CD4-positive, alpha-beta T cell treated with Interleukin-6 for 4 hours (primary cell): Measurements from ENCODE around the gene CARM1.
"Not testable (repeated sequence)": the region's sequence is repeated elsewhere in the genome, so short reads cannot be mapped to it uniquely, and the experiment has no call there.

Experiments
- DNase-seq: peaks from one replicate; pipeline ENCODE4 v3.0.0-alpha.2; 2020; ENCODE audit warnings: mixed read lengths

Gene CARM1

DNA sequence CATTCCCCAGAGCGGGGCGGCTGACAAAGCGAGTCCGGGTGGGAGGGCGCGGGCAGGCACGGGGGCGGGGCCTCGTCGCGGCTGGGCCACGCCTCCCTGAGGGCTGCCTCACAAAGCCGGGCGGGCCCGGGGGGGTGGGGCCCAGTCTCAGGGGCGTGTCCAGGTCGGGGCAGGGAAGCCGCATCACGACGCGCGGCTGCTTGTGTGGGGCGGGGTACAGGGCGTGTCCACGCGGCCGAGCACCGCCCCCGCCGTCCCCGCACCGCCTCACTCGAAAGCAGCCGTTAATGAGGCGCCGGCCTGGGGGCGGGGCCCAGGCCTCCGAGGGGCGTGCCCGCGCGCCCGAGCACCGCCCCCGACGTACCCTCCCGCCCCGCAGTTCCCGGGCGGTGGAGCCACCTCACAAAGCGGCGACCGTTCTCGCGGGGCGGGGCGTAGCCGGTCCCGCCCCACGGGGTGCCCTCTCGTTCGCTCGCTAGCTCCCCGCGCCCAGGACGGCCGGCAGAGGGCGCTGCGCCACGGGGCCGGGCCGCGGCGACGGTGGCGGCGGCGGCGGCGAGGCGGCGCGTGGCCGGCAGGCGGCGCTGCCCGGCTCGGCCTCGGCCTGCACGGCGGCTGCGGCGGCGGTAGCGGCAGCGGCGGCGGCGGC lies at the start of gene CARM1:
Gene CARM1, plus strand, starts transcription at position 599 of the 649 bp plus-strand sequence. CDS start 150 bp downstream, outside the sequence.
- peak; percentile 100 for DNase-seq

DNA sequence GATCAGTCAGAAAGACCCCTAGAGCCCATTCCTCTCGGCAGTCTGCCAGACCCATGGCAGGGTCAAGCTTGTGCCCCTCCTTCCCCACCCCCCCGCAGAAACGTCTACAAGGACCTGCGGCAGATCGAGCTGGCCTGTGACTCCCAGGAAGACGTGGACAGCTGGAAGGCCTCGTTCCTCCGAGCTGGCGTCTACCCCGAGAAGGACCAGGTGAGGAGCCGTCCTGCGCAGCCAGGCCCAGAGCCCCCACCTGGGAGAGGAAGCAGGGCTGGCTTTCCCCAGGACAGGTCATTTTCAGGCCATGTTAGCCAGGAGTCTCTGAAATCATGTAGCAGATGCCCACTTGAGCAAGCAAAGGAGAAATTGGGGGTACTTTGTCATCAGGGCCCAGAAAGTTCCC lies 47.7 kb upstream of the CARM1 start:
- DNase-seq: no peak

DNA sequence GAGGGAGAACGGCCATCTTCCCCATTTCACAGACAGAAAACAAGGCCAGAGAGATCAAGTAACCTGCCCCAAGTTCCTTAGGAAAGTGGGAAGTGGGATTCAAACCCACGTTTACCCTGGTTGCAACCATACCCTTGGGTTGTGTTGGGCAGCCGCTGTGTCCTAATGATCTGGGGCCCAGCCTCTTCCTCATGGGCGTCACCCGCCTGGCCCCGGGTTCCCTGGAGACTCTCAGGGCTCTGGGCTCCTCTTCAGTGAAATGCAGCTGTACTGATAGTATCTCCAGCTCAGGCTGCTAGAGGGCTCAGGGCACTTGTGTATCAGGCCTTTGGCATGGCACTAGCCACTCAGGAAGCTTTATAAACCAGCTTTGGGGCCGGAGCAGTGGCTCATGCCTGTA lies 45.1 kb upstream of the CARM1 start:
- DNase-seq: no peak

DNA sequence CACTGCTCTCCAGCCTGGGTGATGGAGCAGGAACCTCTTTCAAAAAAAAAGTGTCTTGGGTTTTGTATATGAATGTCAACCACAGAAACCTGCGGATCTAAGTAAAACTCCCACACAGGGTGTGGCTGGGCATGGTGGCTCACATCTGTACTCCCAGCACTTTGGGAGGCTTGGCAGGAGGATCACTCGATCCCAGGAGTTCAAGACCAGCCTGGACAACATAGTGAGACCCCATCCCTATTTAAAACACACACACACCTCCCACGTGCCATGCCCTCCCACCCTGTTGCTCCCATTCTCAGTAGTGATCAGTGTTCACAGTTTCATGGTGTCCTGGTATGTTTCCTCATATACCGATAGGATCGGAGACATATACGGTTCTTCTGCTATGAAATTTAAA lies 44.5 kb upstream of the CARM1 start:
- no peak for DNase-seq

DNA sequence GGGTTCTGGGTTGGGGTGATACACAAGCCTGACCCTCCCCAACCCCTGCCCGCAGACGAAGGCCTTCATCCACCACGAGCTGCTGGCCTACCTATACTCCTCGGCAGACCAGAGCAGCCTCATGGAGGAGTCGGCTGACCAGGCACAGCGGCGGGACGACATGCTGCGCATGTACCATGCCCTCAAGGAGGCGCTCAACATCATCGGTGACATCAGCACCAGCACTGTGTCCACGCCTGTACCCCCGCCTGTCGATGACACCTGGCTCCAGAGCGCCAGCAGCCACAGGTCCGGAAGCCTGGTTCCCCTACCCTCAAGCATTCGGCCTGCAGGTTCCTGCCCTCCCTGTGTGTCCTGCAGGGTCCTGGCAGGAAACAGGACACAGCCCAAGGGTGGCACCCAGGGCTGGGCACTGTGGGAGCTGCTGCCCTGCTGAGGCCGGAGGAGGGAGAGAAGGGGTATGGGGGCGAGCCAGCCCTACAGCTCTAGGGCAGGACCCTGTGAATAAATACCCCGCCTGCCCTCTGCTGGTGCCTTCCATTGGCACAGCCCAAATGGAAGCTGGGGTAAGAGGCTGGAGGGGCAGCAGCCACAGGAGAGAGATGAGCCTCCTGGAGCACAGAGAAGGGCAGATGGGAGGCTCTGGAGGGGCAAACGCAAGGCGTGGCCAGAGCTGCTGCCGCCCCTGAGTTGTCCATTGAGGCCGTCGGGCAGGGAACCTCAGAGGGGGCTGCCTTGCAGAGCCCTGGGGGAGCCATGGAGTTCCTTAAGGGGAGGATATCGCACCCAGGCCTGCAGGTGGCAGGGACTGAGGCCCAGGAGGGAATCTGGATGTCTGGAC lies 42.2 kb upstream of the CARM1 start:
- peak; percentile 23 for DNase-seq

DNA sequence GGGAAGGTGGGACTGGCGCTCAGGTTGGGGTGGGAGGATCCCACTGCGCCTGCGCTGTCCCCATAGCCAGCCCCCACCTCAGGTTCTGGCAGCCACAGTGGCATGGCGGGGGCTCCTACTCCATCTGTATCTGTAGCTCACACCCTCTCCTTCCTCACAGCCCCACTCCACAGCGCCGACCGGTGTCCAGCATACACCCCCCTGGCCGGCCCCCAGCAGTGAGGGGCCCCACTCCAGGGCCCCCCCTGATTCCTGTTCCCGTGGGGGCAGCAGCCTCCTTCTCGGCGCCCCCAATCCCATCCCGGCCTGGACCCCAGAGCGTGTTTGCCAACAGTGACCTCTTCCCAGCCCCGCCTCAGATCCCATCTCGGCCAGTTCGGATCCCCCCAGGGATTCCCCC lies 41.4 kb upstream of the CARM1 start:
- DNase-seq: no peak

DNA sequence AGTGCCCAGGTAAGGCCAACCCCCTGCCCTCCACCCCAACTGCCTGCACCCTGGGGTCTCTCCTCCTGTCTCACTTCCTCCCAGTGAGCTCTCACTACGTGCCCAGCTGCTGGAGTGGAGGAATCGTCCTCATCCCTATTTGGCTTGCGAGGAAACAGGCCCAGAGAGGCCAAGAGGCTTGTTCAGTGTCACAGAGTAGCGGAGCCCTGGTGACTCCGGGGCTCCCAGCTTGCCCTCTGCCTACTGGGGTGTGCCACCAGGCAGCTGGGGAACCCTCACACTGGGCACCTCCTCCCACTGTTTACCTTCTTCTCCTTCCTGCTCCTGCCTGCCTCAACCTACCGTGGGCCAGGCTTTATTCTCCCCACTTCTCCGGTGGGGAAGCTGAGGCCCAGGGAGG lies 41.0 kb upstream of the CARM1 start:
- no peak for DNase-seq

DNA sequence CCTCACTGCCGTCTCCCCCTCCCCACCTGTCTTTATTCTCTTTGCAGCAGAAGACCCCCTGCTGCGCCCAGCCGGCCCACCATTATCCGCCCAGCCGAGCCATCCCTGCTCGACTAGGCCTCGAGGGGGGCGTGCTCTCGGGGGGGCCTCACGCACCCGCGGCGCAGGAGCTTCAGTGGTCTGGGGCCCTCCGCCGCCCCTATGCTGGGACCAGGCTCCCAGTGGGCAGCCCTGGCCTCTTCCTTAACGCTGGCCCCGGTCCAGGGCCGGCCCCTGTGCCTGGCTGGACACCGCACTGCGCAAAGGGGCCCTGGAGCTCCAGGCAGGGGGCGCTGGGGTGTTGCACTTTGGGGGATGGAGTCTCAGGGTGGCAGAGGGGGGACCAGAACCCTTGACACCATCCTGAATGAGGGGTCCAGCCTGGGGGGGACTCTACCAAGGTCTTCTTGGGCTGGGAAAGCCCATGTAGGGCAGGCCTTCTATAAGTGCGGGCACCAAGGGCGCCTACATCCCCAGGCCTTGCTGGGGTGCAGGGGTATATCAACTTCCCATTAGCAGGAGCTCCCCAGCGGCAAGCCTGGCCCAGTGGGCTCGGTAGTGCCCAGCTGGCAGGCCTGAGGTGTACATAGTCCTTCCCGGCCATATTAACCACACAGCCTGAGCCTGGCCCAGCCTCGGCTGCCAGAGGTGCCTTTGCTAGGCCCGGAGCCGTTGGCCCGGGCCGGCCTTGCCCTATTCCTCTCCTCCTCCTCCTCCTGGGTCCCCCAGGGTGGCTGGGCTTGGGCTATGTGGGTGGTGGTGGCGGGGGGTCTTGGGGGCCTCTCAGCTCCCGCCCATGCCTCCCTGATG lies 40.2 kb upstream of the CARM1 start:
- DNase-seq: no peak

DNA sequence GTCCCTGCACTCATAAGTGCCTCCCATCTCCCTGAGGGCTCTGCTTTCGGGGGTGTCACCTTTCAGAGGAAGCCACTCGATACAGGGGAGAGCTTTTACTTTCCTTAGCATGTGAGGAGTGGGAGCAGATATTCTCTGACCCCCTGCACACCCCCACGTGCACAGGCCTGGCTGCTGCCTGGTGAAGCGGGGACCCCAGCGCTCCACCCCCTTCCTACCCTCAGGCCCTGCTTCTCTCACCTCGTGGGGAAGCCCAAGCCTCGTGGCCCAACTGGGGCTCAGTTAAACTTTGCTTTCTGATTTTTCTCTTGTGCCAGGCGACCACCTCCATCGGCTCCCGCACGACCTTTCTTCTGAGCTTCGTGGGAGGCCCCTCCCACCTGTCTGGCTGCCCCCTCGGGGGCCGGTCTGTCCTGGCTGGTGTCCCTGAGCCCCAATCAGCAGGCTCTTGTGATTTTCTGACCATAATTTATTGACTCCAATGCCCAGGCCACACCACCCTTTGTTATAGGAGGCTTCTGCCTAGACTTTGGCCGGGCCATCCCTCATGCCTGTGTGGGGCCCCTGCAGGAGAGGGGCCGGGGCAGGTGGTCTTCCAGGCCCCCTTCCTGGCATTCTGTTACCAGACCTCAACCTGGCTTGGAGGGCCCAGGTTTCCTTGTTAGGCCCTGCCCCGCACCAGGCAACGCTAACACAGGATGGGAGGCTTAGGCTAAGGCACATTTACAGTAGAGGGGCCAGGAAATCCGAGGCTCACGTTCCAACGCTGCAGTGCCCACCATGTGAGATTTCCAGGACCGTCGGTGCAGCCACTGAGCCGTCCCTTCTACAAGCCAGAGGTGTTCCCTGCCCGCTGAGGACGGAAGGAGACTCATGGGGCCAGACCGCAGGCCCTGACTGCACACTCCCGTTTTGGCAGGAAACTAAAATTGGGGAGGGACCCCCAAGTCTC lies 39.1 kb upstream of the CARM1 start:
- DNase-seq: no peak

DNA sequence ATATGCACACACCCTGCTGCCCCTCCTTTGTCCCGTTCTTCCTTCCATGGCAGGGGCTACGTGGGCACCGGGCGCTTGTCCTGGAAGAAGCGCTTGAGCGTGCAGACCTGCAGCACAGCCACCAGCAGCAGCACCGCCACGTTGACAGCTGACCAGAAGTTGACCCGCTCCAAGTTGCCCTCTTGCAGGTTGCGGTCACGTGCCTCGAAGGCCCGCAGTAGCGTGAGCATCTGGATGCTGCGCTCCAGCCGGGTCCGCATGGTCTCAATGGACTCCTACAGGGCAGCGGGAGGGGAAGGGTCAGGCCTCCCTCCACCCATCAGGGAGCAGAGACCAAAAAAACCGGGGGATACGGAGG lies 38.4 kb upstream of the CARM1 start:
- no peak for DNase-seq

DNA sequence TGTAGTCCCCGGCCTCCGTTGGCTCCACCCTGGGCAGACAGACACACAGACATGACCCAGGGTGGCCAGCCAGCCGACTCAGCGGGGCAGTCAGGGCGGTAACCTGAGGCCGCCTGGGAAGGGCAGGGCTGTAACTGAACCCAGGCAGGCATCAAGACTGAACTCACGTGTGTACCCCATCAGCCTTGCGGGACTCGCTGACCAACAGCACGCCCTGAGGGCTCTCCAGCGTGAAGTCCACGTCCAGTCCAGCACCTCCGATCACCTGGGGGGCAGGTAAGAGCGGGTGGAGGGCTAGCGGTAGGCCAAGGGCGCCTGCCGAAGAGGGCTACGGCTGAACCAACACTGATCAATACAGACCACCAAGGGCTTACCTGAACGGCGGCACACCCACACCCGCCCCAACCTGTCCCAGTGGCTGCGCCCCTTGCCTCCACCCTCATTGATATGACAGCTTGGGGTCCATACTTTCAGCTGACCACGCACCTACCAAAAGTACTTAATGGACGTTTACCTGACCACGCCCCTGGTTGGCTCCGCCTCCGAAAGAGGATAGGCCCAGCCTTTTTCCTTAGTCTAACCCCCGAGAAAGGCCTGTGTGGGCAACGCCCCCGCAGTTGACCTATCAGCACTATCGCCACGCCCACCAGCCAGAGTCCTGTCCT lies 36.1 kb upstream of the CARM1 start:
- DNase-seq: peak; percentile 13

DNA sequence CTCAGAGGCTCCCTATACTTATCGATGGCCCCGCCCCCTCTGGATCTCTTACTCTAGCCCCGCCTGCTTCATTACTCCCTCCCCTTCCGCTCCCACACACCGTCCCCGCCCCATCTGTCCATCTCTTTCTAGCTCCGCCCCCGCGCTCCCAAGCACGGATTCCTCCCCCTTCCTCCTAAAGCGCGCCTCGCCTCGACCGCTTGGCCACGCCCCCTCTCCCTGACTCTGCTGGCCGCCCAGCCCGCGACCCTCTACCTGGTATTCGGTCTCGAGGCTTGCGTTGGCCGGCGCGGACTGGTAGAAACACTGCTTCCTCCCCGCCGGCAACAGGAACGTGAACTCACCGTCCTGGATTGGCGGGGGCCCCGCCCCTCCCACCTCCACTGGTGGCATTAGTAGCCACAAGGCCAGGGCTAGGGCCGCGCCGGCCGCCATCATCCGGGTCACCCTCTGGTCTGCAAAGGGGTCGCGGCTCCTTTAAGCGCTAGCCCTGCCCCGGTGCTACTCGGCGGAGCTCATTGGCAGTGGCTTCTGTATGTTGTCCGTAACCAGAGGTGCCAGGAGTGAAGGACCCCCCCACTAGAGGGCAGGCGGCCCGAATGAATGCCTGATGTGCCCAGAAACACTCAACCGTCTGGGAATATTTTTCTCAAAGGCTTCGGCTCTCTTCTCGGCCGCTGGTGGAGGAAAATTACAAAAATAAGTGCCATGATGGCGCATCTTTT lies 35.4 kb upstream of the CARM1 start, which contains the start of gene TMED1:
Gene TMED1, minus strand, starts transcription at position 459 of the 725 bp plus-strand sequence. Its CDS starts 21 bp downstream, at position 438.
- peak; percentile 93 for DNase-seq

DNA sequence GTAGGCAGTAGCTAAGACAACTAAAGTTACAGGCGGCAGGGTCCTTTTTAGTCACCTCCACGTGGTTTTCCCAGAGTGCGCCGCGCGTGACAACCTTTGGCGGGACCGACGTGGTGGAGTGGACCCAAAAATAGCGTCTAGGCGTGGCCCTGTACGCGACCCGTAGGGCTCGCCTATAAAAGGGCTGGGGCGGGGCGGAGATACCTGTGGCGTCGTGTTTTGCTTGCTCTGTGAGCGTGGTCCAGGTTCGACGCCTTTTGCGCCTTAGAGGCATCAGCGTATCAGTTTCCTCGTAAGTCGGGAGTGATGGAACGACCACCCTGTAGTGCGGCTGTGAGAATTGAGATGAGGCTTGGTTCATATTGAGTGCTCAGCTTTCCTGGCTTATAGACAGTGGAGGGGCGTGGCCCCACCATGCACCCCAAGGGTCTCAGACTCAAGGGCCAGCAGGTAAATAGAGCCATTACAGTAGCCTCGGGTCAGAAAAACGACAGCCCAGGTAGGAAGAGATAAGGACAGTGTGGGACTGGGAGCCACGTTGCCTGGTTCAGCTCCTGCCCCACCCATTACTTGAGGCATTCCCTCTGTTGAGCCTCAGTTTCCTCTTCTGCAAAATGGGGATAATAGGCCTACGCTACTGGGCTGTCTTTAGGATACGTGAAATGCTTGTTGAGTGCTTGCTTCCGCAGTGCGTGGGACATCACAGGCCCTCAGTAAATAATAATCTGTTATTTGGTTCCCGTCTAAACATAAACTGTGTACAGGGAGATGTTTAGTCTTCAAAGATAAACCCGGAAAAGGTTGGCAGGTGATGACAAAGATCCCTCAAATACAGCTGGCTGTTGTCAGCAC lies 34.6 kb upstream of the CARM1 start:
- DNase-seq: peak; percentile 82

DNA sequence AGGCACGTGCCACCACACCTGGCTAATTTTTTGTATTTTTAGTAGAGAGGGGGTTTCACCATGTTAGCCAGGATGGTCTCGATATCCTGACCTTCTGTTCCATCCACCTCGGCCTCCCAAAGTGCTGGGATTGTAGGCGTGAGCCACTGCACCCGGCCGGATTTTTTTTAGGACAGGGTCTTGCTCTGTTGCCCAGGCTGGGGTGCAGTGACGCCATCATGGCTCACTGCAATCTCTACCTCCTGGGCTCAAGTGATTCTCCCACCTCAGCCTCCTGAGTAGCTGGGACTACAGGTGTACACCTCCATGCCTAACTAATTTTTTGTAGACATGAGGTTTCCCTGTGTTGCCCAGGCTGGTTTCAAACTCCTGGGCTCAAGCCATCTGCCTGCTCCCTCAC lies 33.7 kb upstream of the CARM1 start:
- DNase-seq: not testable (repeated sequence)

DNA sequence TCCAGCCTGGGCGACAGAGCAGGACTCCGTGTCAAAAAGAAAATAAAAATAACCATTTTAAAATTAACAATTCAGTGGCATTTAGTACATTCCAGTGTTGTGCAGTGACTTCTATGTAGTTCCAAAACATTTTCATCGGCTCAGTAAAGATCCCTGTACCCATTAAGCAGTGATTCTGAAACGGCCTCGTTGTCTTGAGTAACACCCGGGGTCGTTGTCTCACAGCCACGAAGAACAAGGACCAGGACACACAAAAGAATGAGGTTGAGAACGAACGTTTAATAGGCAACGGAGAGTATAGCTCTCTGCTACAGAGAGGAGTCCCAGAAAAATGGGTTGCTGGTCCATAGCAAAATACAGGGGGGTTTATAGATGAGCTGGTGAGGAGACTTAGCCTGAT lies 33.0 kb upstream of the CARM1 start:
- DNase-seq: no peak

DNA sequence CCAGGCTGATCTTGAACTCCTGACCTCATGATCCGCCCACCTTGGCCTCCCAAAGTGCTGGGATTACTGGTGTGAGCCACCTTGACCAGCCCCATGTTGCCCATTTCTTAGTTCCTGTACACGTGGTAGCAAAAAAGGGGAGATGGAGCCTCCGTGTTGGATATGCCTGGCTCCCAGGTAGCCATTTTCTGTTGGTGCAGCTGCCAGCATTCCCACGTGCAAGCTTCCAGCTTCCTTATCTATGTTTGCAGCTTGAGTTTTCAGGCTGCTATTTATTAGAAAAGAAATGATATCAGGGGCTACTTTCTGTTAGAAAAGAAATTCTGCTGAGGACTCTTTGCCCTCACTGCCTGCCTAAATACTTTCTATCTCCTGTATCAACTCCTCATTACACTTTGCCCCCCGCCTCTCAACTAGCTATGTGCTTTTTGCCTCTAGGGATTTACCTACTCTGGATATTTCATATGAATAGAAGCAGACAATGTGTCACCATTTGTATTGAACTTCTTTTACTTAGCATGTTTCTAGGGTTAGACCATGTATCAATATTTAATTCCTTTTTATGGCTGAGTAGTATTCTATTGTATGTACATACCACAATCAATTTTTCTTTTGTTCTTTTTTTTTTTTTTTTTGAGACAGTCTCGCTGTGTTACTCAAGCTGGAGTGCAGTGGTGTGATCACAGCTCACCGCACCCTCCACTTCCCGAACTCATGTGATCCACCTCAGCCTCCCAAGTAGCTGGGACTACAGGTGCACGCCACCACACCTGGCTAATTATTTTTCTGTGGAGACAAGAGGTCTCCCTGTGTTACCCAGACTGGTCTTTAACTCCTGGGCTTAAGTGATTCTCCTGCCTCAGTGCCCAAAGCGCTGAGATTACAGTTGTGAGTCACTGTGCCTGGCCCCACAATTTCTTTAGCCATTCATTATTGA lies 32.0 kb upstream of the CARM1 start:
- DNase-seq: no peak

DNA sequence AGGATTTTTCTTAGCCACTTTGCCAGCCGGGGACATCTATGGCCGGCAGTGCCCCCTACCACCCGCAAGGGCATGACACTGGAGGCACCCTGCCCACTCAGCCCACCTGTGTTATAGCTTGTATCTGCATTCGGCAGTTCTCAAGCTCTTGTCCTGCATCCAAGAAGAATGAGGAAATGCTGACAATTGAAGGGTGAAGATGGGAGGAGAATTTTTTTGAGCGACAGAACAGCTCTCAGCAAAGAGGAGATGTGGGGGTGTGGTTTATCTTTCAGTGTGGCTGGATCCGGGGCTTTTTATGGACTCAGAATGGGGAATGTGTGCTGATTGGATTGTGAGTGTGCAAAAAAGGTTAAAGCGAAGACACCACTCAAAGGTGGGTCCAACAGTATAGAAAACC lies 28.6 kb upstream of the CARM1 start:
- DNase-seq: no peak

DNA sequence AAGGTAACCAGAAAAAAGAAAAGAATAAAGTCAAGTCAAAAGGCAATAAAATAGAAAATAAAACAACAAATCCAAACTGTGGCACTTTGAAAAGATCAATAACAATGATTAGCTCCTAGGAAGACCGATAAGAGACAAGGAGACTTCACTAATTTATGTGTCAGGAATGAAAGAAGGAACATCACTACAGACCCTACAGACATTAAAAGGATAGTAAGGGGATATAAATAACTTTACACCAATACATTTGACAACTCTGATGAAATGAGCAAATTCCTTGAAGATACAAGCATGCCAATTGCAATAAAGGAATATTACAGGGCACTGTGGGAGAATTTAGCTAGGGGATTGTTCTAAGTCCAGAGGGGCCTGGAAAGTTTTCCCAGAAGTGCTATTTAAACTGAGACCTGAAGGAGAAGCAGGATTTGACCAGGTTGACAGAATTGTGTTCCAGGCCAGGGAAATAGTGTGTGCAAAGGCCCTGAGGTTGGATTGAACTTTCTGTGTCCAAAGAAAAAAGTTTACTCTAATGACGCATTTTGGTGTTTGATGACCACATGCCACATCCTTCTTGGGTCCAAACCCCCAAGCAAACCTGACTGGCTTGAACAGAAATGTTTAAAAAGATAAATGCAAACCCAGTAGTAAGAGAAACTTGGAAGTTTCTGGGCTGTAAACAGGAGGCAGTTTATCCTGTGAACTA lies 24.7 kb upstream of the CARM1 start:
- no peak for DNase-seq
